ENCODE data around the gene SASS6.

DNA sequence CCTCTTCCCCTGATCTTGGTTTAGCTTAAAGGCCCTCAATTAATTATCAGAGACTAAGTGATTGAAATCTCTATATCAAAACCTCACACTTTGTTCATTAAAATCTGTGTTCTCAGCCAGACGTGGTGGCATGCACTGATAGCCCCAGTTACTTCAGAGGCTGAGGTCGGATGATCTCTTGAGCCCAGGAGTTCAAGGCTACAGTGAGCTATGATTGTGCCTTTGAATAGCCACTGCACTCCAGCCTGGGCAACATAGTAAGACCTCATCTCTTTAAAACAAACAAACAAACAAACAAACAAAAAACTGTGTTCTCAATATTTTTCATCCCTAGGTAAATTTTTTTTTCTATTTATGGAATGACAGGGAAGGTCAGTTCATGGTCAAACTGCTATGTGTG is 18.9 kb upstream of the SASS6 start:
- TF ChIP-seq, protein P1, sequence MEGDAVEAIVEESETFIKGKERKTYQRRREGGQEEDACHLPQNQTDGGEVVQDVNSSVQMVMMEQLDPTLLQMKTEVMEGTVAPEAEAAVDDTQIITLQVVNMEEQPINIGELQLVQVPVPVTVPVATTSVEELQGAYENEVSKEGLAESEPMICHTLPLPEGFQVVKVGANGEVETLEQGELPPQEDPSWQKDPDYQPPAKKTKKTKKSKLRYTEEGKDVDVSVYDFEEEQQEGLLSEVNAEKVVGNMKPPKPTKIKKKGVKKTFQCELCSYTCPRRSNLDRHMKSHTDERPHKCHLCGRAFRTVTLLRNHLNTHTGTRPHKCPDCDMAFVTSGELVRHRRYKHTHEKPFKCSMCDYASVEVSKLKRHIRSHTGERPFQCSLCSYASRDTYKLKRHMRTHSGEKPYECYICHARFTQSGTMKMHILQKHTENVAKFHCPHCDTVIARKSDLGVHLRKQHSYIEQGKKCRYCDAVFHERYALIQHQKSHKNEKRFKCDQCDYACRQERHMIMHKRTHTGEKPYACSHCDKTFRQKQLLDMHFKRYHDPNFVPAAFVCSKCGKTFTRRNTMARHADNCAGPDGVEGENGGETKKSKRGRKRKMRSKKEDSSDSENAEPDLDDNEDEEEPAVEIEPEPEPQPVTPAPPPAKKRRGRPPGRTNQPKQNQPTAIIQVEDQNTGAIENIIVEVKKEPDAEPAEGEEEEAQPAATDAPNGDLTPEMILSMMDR (IDR thresholded peaks at IDR 0.05): no peak
- TF ChIP-seq POLR2A (IDR thresholded peaks at IDR 0.05): no peak
- no peak for TF ChIP-seq POLR2AphosphoS5 (IDR thresholded peaks at IDR 0.05)
- TF ChIP-seq EP300 (IDR thresholded peaks at IDR 0.05): no peak
